GM18511 (cell line): ENCODE measurements around the gene MICAL2.

Experiments
- ATAC-seq: cut with Tn5 transposase; IDR thresholded peaks from one replicate; pipeline ENCODE4 v1.9.1; 2021; ENCODE audit warnings: mild to moderate bottlenecking, moderate library complexity; ENCODE audit not compliant: unreplicated experiment

The MICAL2 gene

GRCh38 chr11:12168114-12168513 lies 57.7 kb downstream of the MICAL2 start:
- ATAC-seq, result no peak

GRCh38 chr11:12169822-12170221 lies 59.4 kb downstream of the MICAL2 start:
- no peak for ATAC-seq

- ATAC-seq, result no peak
Measured at GRCh38 chr11:12170501-12170900, 60.1 kb downstream of the MICAL2 start.

- ATAC-seq, result no peak
Measured at GRCh38 chr11:12170984-12171383, 60.6 kb downstream of the MICAL2 start.

- no peak for ATAC-seq
Measured at GRCh38 chr11:12171921-12172320, 61.5 kb downstream of the MICAL2 start.

GRCh38 chr11:12172493-12173013 lies 62.2 kb downstream of the MICAL2 start:
- ATAC-seq, result no peak

- ATAC-seq, result no peak
Measured at GRCh38 chr11:12173111-12173510, 62.7 kb downstream of the MICAL2 start.

- ATAC-seq, result peak; percentile 42
Measured at GRCh38 chr11:12174128-12174476, 63.7 kb downstream of the MICAL2 start.

- ATAC-seq, result peak; percentile 87
Measured at GRCh38 chr11:12174477-12175143, 64.2 kb downstream of the MICAL2 start.

- ATAC-seq, result peak; percentile 41
Measured at GRCh38 chr11:12175694-12176241, 65.4 kb downstream of the MICAL2 start.

GRCh38 chr11:12176410-12176809 lies 66.0 kb downstream of the MICAL2 start:
- ATAC-seq, result no peak

- ATAC-seq, result no peak
Measured at GRCh38 chr11:12177739-12178338, 67.4 kb downstream of the MICAL2 start.

GRCh38 chr11:12179019-12179418 lies 68.6 kb downstream of the MICAL2 start:
- no peak for ATAC-seq

GRCh38 chr11:12179531-12179930 lies 69.1 kb downstream of the MICAL2 start:
- ATAC-seq, result no peak

GRCh38 chr11:12180257-12181205 lies 70.1 kb downstream of the MICAL2 start:
- no peak for ATAC-seq

GRCh38 chr11:12182302-12182675 lies 71.9 kb downstream of the MICAL2 start:
- no peak for ATAC-seq

- no peak for ATAC-seq
Measured at GRCh38 chr11:12182676-12183541, 72.5 kb downstream of the MICAL2 start.

GRCh38 chr11:12183827-12184620 lies 73.6 kb downstream of the MICAL2 start:
- ATAC-seq, result no peak

- no peak for ATAC-seq
Measured at GRCh38 chr11:12184699-12185098, 74.3 kb downstream of the MICAL2 start.
